Astrocyte of the spinal cord (primary cell): ENCODE data around the gene CTNNA2.

ENCODE experiments used
- DNase-seq: peaks from one replicate; pipeline ENCODE4 v3.0.0; 2011; ENCODE audit warnings: low read depth, low spot score
- H3K4me3 ChIP-seq: 2 replicates; pipeline ENCODE4 v1.5.1; 2011; ENCODE audit warnings: low read depth, mild to moderate bottlenecking, low read length, moderate library complexity
- CTCF ChIP-seq: IDR thresholded peaks from 2 replicates; pipeline ENCODE4 v1.5.1; 2012; ENCODE audit warnings: low read depth, mild to moderate bottlenecking, low read length, inconsistent platforms
- in situ Hi-C: cut with HindIII; loops from 2 replicates; pipeline ENCODE4 v1.10.0; 2017; ENCODE audit warnings: low sequenced_read_pairs

Gene CTNNA2

DNA sequence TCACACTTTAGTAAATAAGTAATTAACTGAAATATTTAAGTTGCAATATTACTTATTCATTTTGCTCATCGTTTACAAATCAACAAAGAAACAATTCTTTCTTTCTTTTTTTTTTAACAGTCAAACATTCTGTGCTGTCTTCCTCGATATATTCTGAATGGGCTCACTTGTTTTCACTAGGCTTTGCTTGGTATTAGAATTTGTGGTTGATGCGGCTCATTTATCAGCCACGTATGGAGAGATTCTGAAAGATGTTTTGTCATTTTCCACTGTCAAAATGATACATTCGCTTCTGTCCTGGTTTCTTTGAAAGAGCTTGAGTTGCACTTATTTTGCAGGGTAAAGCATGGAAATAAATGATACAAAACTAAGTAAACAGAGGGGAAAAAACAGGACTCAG lies 468.0 kb downstream of the CTNNA2 start:
- no peak for TF ChIP-seq CTCF
- H3K4me3 ChIP-seq: no peak overlapping the region
- in situ Hi-C loops: no loop called here
- DNase-seq: no peak

GRCh38 chr2:79981316-79981715 lies 468.5 kb downstream of the CTNNA2 start:
- in situ Hi-C loops: no loop called here
- no peak for TF ChIP-seq CTCF
- H3K4me3 ChIP-seq: no peak overlapping the region
- no peak for DNase-seq

GRCh38 chr2:79982445-79982844 lies 469.6 kb downstream of the CTNNA2 start:
- H3K4me3 ChIP-seq: no peak overlapping the region
- TF ChIP-seq CTCF: no peak
- in situ Hi-C loops: no loop called here
- no peak for DNase-seq

- in situ Hi-C loops: no loop called here
- TF ChIP-seq CTCF: no peak
- no peak overlapping the region for H3K4me3 ChIP-seq
- DNase-seq: no peak
These were observed 471.6 kb downstream of the CTNNA2 start for GRCh38 chr2:79984476-79984875.

GRCh38 chr2:79985145-79985544 lies 472.3 kb downstream of the CTNNA2 start:
- no peak for DNase-seq
- in situ Hi-C loops: no loop called here
- no peak overlapping the region for H3K4me3 ChIP-seq
- TF ChIP-seq CTCF: no peak

DNA sequence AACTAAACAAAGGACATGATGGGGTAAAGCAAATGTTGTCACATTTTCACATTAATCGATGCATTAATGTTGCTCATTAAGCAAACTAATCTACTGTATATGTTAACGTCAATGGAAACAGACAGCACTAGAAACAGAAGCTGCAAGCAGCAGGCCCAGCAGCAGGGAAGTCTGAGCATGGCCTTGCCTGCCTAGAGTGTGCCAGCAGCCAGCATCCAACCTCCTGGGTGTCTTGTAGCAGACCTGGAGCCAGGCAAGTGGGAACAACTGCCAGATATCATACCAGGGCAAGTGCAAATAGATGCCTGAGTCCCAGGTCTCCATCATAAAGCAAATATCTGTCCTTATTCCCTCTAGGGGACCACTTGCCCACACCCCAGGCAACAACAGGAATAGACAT lies 472.7 kb downstream of the CTNNA2 start:
- in situ Hi-C loops: no loop called here
- no peak for TF ChIP-seq CTCF
- no peak overlapping the region for H3K4me3 ChIP-seq
- DNase-seq: no peak

DNA sequence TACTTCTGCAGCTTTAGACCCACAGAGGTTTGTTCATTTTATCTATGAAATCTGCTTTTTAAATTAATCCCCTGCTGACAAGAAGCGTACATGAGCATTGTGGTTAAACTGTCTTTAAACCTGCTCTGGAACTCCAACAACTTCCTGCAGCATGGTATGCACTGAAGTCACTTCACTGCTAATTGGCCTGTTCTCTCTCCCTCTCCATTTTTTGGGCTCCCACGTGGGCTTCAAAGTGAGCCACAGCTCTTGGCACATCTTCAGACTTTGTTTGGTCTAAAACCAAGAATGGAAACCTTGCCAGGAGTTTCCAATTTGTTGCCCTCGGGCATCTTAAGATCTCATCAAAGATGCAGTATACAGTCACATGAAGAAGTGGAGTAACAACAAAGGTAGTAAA lies 480.3 kb downstream of the CTNNA2 start:
- DNase-seq: no peak
- in situ Hi-C loops: no loop called here
- H3K4me3 ChIP-seq: no peak overlapping the region
- no peak for TF ChIP-seq CTCF
